Ectodermal cell (in vitro differentiated cells): ENCODE measurements around the gene BCAR3.

Source experiments
- H3K27ac ChIP-seq: 2 replicates; pipeline ENCODE4 v1.7.0; 2013; ENCODE audit warnings: mild to moderate bottlenecking, low read depth, low read length; ENCODE audit not compliant: insufficient read depth, poor library complexity, severe bottlenecking
- H3K27me3 ChIP-seq: 2 replicates; pipeline ENCODE4 v1.7.0; 2013; ENCODE audit warnings: mild to moderate bottlenecking, low read length; ENCODE audit not compliant: insufficient read depth, control insufficient read depth, poor library complexity, severe bottlenecking
- H3K36me3 ChIP-seq: one replicate; pipeline ENCODE4 v1.7.0; 2013; ENCODE audit warnings: low read length; ENCODE audit not compliant: control insufficient read depth, insufficient read depth
- H3K4me1 ChIP-seq: one replicate; pipeline ENCODE4 v1.7.0; 2013; ENCODE audit warnings: low read length; ENCODE audit not compliant: control insufficient read depth, insufficient read depth
- H3K4me3 ChIP-seq: 2 replicates; pipeline ENCODE4 v1.7.0; 2013; ENCODE audit warnings: low read depth, low read length, control low read depth; ENCODE audit not compliant: insufficient read depth
- H3K9me3 ChIP-seq: 2 replicates; pipeline ENCODE4 v1.7.0; 2013; ENCODE audit warnings: mild to moderate bottlenecking, low read length, moderate library complexity; ENCODE audit not compliant: control insufficient read depth
- WGBS, 2 experiments: methylation state at CpG; one replicate each; pipeline ENCODE4 v1.1.7; 2013; ENCODE audit warnings: missing lambda C conversion rate in 2 of 2; 5-methylcytosine and 5-hydroxymethylcytosine counted together

BCAR3 gene

GRCh38 chr1:93641527-93641926 lies 40.1 kb downstream of the BCAR3 start:
- 92 to 95% methylated on average over 3 to 5 of the region's 5 CpGs for WGBS, 2 experiments
- no peaks in the 10 kb centered on the region for H3K36me3 ChIP-seq

GRCh38 chr1:93640656-93641440 lies 40.8 kb downstream of the BCAR3 start:
- Histone ChIP-seq H3K4me1 (peaks cover 23% of the 10 kb centered on the region), H3K27me3 (peaks cover 5% of the 10 kb centered on the region), H3K36me3 (no peaks in the 10 kb centered on the region), H3K9me3 (no peaks in the 10 kb centered on the region), H3K27ac (no peak overlapping the region), H3K4me3 (no peak overlapping the region)
- WGBS, 2 experiments, result 93% methylated on average over 8 of the region's 8 CpGs

More at GRCh38 chr1:93641527-93641926, 40.1 kb downstream of the BCAR3 start:
- H3K4me1 ChIP-seq, result peaks cover 20% of the 10 kb centered on the region
- H3K27me3 ChIP-seq, result peaks cover 5% of the 10 kb centered on the region
- H3K4me3 ChIP-seq, result no peak overlapping the region
- no peaks in the 10 kb centered on the region for H3K9me3 ChIP-seq
- H3K27ac ChIP-seq, result no peak overlapping the region

GRCh38 chr1:93638981-93639380 lies 42.7 kb downstream of the BCAR3 start:
- H3K27ac ChIP-seq, result no peak overlapping the region
- 47 to 56% methylated on average over 8 of the region's 8 CpGs for WGBS, 2 experiments
- no peaks in the 10 kb centered on the region for H3K9me3 ChIP-seq

GRCh38 chr1:93638307-93638847 lies 43.3 kb downstream of the BCAR3 start:
- Histone ChIP-seq H3K4me3 (no peak overlapping the region), H3K27ac (no peak overlapping the region), H3K27me3 (peaks cover 12% of the 10 kb centered on the region), H3K4me1 (peaks cover 25% of the 10 kb centered on the region), H3K9me3 (no peaks in the 10 kb centered on the region), H3K36me3 (no peaks in the 10 kb centered on the region)
- WGBS, 2 experiments, result 86 to 95% methylated on average over 4 to 5 of the region's 5 CpGs

More at GRCh38 chr1:93638981-93639380, 42.7 kb downstream of the BCAR3 start:
- H3K4me3 ChIP-seq, result no peak overlapping the region
- no peaks in the 10 kb centered on the region for H3K36me3 ChIP-seq
- peaks cover 25% of the 10 kb centered on the region for H3K4me1 ChIP-seq
- H3K27me3 ChIP-seq, result peaks cover 12% of the 10 kb centered on the region

DNA sequence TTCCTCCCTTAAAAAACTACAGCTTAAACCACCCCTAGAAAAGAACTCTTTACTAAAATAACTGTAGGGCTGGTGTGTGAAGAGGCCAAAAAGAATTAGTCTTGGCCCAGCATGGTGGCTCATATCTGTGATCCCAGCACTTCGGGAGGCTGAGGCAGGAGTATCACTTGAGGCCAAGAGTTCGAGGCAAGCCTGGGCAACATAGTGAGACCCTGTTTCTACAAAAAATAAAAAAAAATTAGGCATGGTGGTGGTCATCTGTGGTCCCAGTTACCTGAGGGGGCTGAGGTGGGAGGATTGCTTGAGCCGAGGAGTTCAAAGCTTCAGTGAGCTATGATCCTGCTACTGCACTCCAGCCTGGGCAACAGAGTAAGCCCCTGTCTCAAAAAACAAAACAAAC lies 44.9 kb downstream of the BCAR3 start:
- WGBS, 2 experiments, result 83 to 90% methylated on average over 3 of the region's 3 CpGs
- Histone ChIP-seq H3K27ac (peak overlapping the region; percentile 98), H3K36me3 (no peaks in the 10 kb centered on the region)

DNA sequence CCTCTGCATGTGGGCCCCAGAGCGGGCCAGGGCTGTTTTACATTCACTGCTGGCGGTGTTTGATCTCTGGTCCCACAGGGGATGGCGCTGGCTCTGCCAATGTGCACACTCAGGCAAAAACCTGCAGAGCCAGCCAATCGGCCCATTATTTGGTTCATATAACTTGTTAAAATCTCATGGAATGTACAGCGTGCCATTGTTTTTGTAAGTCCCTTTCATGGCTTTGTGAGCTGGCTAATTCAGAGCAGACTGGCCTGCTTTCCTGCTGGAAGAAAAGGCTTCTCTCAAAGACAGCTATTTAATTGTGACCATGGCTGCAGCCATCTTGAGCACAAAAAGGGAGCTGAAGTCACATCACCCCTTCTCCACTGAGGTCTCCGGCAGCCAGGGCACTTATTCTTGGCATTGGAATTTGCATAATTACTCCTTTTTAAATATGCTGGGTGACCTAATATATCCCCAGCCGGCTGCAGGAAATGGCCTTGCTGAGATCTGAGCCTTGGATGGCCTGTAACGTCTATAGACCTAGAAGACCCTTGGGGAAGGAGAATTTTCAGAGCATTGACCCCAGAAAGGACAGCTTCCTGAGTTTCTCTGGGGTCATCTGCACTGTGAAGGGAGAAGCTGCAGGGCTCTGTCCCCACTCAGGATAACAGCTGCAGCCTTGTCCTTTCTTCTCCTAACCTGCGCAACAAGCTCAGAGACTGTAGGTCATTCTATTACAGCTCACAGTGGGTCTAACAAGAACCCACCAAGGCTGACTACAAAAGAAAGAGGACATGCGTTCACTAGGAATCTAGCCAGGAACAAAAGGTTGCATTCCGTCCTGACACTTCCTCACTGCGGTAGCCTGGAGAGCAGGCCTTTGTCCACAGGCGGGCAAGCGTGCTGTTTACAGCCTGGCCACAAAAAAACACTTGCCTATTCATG lies 45.8 kb downstream of the BCAR3 start:
- Histone ChIP-seq H3K4me3 (no peak overlapping the region), H3K27me3 (peaks cover 12% of the 10 kb centered on the region), H3K36me3 (no peaks in the 10 kb centered on the region), H3K27ac (peak overlapping the region; percentile 98), H3K4me1 (peaks cover 25% of the 10 kb centered on the region), H3K9me3 (no peaks in the 10 kb centered on the region)
- WGBS, 2 experiments, result 26 to 27% methylated on average over 14 of the region's 14 CpGs

More for the DNA sequence above, 44.9 kb downstream of the BCAR3 start:
- H3K9me3 ChIP-seq, result no peaks in the 10 kb centered on the region
- H3K4me3 ChIP-seq, result no peak overlapping the region
- peaks cover 12% of the 10 kb centered on the region for H3K27me3 ChIP-seq
- peaks cover 25% of the 10 kb centered on the region for H3K4me1 ChIP-seq

DNA sequence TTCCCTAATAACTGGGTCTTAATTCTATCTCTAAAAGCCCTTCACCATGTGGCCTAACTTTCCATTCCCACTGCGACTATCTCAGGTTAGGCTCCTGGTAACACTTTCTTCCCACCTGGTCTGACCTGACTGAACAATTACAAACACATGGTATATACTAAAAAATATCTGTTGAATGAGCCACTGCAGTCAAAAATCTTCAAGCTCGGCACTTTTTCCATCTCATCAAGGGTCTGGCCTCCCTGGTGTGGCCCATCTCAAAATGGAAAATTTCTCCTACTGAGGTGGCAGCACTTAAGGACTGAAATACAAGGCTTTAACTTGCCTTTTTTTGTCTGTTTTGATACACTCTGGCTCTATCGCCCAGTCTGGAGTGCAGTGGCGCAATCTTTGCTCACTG lies 48.3 kb downstream of the BCAR3 start:
- H3K9me3 ChIP-seq, result no peaks in the 10 kb centered on the region
- 91 to 96% methylated on average over 4 of the region's 4 CpGs for WGBS, 2 experiments
- no peaks in the 10 kb centered on the region for H3K36me3 ChIP-seq
- peaks cover 14% of the 10 kb centered on the region for H3K4me1 ChIP-seq
- no peak overlapping the region for H3K27ac ChIP-seq
- no peak overlapping the region for H3K4me3 ChIP-seq
- H3K27me3 ChIP-seq, result peaks cover 7% of the 10 kb centered on the region

- no peaks in the 10 kb centered on the region for H3K36me3 ChIP-seq
- no peak overlapping the region for H3K27ac ChIP-seq
These were observed 49.8 kb downstream of the BCAR3 start for GRCh38 chr1:93631626-93632365.

GRCh38 chr1:93630168-93630567 lies 51.5 kb downstream of the BCAR3 start:
- Histone ChIP-seq H3K4me3 (no peak overlapping the region), H3K9me3 (no peaks in the 10 kb centered on the region), H3K27ac (no peak overlapping the region), H3K4me1 (peaks cover 5% of the 10 kb centered on the region), H3K36me3 (no peaks in the 10 kb centered on the region), H3K27me3 (peaks cover 6% of the 10 kb centered on the region)
- 85 to 95% methylated on average over 3 of the region's 3 CpGs for WGBS, 2 experiments

More at GRCh38 chr1:93631626-93632365, 49.8 kb downstream of the BCAR3 start:
- 90 to 91% methylated on average over 5 of the region's 5 CpGs for WGBS, 2 experiments
- Histone ChIP-seq H3K4me1 (peaks cover 14% of the 10 kb centered on the region), H3K9me3 (no peaks in the 10 kb centered on the region), H3K4me3 (no peak overlapping the region), H3K27me3 (peaks cover 7% of the 10 kb centered on the region)
